Hematopoietic multipotent progenitor cell treated with erythropoietin and hydrocortisone succinate and interleukin-3 and kit ligand, for 17 days (in vitro differentiated cells): ENCODE results near the gene ZNF581.

ENCODE experiments used
- DNase-seq: peaks from one replicate; pipeline ENCODE4 v3.0.0-alpha.2; 2015; ENCODE audit warnings: low spot score

The ZNF581 gene

GRCh38 chr19:55643003-55643886 lies at the start of gene ZNF581:
ZNF581 (plus strand) TSS chr19:55643649; CDS start chr19:55644572, 923 bp downstream.
- peak; percentile 69 for DNase-seq

- no peak for DNase-seq
Measured at GRCh38 chr19:55594996-55595545, 48.4 kb upstream of the ZNF581 start.

- DNase-seq, result no peak
Measured at GRCh38 chr19:55596304-55596703, 47.1 kb upstream of the ZNF581 start.

- no peak for DNase-seq
Measured at GRCh38 chr19:55597501-55597921, 45.9 kb upstream of the ZNF581 start.

GRCh38 chr19:55598034-55598433 lies 45.4 kb upstream of the ZNF581 start:
- DNase-seq, result no peak

GRCh38 chr19:55598719-55599467 lies 44.6 kb upstream of the ZNF581 start:
- DNase-seq, result peak; percentile 97

GRCh38 chr19:55599468-55599841 lies 44.0 kb upstream of the ZNF581 start, which contains the start of gene FIZ1:
FIZ1 (minus strand) TSS chr19:55599517; CDS start chr19:55597865, 1,652 bp downstream.
- DNase-seq, result peak; percentile 95

- no peak for DNase-seq
Measured at GRCh38 chr19:55599842-55600661, 43.4 kb upstream of the ZNF581 start, which contains the start of gene ZNF524. ZNF524 (plus strand) TSS chr19:55600288; CDS start chr19:55602113, 1,825 bp downstream.

GRCh38 chr19:55600662-55601028 lies 42.8 kb upstream of the ZNF581 start:
- no peak for DNase-seq

GRCh38 chr19:55601084-55601483 lies 42.4 kb upstream of the ZNF581 start:
- peak; percentile 15 for DNase-seq

GRCh38 chr19:55602104-55603001 lies 41.1 kb upstream of the ZNF581 start:
- no peak for DNase-seq

GRCh38 chr19:55603115-55603514 lies 40.3 kb upstream of the ZNF581 start:
- no peak for DNase-seq

- peak; percentile 21 for DNase-seq
Measured at GRCh38 chr19:55603581-55604292, 39.7 kb upstream of the ZNF581 start.

GRCh38 chr19:55605207-55605636 lies 38.2 kb upstream of the ZNF581 start:
- peak; percentile 85 for DNase-seq

GRCh38 chr19:55605637-55606470 lies 37.6 kb upstream of the ZNF581 start, which contains the start of gene ZNF865:
ZNF865 (plus strand) TSS chr19:55605647; CDS start chr19:55613619, 7,972 bp downstream.
- DNase-seq, result peak; percentile 55

GRCh38 chr19:55606471-55606787 lies 37.0 kb upstream of the ZNF581 start:
- DNase-seq, result no peak

GRCh38 chr19:55606817-55607216 lies 36.6 kb upstream of the ZNF581 start:
- DNase-seq, result no peak

- DNase-seq, result no peak
Measured at GRCh38 chr19:55609326-55609725, 34.1 kb upstream of the ZNF581 start.
